GM18907 (cell line): ENCODE results near the gene MCM3AP.

ENCODE experiments used
- ATAC-seq: cut with Tn5 transposase; IDR thresholded peaks from one replicate; pipeline ENCODE4 v1.9.1; 2021; ENCODE audit warnings: mild to moderate bottlenecking, moderate library complexity; ENCODE audit not compliant: unreplicated experiment

Gene MCM3AP

GRCh38 chr21:46274797-46275390, 10.5 kb downstream of the MCM3AP start:
- ATAC-seq: no peak

- ATAC-seq: no peak
These were observed 12.1 kb downstream of the MCM3AP start for GRCh38 chr21:46273341-46273740.

- ATAC-seq: no peak
These were observed 15.9 kb downstream of the MCM3AP start for GRCh38 chr21:46269466-46269865.

GRCh38 chr21:46268371-46268770, 17.0 kb downstream of the MCM3AP start:
- no peak for ATAC-seq

DNA sequence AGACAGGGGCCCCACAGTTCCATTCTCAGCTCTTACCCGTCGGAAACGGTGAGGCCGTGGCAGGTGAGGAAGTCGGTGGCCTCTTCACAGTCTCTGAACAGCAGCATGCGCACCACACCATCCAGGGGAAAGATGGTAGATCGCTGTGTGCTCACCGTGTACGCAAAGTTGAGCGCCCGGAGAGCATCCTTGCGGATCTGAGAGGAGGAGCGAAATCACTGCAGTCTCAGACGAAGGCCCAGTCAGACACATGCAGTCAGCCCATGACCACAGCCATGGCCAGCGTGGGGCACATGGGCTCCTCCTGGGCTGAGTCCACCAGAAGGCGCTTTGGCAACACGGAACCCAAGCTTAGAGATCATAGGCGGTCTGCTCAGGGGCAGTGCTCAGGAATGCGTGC, 18.5 kb downstream of the MCM3AP start:
- ATAC-seq: no peak

- ATAC-seq: no peak
These were observed 19.5 kb downstream of the MCM3AP start for GRCh38 chr21:46265736-46266525.

GRCh38 chr21:46264690-46265144, 20.7 kb downstream of the MCM3AP start:
- ATAC-seq: no peak

DNA sequence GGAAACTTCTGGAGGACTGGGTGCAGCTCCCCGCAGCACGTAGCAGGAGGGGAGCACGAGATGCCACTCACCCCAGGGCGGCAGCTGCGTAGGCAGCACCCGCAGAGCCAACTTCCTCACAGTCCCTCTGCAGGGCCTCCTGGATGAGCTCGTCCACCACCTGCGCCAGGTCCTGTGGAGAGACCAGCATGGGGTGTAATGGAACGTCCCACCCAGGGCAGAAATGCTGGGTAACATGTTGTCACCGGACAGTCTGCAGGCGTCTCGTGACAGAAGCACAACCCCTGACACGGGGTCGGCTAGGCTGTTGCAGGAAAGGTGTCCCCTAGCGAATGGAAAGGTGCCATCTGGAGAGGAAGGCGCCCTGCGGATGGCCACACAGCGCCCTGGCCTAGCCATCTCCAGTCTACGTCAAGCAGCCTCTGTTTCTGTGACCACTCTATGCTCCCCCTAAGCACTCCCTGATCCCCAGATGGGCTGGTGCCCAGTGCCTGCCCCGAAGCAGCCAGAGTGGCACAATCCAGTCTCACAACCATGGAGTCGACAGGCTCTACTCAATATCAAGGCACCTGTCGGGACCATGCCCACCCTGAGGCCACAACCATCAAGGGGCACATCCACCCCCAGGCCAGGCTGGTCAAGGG, 21.2 kb downstream of the MCM3AP start:
- ATAC-seq: no peak

DNA sequence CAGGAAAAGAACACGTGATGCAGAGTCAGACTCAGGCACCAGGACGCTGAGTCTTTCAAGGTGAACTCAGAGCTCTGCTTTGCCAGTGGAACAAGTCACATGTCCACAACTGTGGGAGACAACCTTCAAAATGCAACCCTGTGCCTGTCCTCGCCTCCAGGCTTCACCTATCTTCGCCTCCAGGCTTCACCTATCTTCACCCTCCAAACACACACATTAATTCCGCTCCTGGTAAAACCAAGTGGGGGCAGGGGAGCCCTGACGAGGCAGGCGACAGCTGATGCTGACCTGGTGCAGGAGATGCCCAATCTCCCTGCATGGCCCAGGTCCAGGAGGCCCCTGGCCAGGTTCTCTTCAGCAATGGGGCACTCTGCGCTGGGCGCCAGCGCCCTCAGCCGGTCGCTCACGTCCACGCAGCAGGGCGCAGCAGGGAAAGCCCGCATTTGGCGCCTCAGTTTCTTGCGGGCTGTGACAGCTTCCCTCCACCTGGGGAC, 28.9 kb downstream of the MCM3AP start:
- ATAC-seq: no peak

DNA sequence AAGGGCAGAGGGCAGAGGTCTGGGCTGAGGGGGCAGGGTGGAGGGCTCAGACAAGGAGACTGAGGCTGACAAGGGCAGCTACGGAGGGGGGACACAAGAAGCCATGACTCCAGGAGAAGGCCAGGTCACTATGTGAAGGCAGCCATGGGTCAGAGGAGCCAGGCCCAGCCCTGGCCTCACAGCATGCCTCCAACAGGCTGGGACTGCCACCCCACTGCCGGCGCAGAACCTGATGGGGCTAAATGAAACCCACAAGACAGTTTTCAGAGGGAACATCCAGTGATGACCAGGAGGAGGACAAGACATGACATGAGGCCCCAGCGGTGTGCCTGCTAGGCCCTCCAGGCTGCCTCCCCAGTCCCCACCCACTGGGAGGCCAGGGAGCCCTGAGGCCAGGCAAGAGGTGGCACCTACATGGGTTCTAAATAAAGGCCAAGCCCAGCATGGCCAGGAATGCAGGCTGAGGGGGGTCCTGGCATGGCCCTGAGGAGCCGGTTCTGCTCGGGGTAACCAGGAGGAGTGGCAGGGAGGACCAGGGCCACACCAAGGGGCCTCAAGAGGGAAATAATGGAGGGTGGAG, 29.6 kb downstream of the MCM3AP start:
- ATAC-seq: no peak

DNA sequence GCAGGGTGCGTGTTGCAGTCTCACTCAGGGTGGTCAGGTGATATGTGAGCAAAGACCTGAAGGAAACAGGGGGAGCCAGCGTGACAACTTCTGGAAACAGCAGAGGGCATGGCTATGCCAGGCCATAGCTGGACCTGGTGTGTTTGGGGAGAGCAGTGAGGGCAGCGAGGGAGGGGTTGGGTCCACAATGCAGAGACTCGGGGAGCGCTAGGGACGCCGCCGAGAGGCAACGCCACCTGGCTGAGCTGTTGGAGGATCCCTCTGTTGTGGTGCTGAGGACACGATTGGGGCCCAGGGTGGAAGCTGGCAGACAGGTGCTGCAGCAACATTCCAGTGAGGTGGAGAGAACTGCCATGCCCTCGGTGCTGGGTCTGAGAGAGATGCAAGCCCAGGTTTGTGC, 30.2 kb downstream of the MCM3AP start:
- ATAC-seq: no peak

GRCh38 chr21:46254208-46254975, 31.0 kb downstream of the MCM3AP start:
- peak; percentile 54 for ATAC-seq

GRCh38 chr21:46253610-46254124, 31.7 kb downstream of the MCM3AP start:
- peak; percentile 68 for ATAC-seq

- ATAC-seq: no peak
These were observed 32.6 kb downstream of the MCM3AP start for GRCh38 chr21:46252840-46253239.

GRCh38 chr21:46250146-46250725, 35.2 kb downstream of the MCM3AP start:
- no peak for ATAC-seq

DNA sequence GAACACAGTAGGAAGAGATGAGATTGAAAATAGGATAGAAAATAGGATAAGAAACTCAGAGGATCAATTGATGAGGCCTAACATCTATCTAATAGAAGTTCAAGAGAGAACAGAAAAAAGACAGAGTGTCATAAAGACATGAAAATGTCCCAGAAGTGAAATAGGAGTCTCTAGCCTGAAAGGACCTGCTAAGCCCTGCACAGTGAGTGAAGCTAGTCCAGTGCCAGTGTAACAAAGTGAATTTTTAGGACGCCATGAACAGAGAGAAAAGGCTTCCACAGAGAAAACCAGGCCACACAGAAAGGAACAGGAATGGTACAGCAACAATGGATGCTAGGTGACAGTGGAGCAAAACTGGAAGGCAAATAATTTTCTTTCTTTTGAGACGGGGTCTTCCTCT, 36.6 kb downstream of the MCM3AP start:
- no peak for ATAC-seq

DNA sequence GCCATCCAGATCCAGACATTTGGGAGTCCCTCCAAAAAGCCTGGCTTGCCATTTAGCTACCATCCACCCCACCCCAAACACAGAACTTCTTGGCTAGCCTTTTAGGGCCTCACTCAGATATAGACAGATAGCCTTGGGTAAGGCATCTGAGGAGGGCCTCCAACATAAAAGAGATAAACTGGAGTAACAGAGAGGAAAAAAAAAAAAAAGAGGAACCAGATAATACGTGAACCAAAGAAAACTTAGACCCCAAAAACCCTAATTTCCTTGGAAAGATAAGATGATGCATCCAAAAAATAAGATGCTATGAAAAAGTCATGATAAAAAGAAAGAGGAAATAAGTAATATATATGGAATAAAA, 37.0 kb downstream of the MCM3AP start:
- ATAC-seq: no peak

GRCh38 chr21:46247699-46248421, 37.6 kb downstream of the MCM3AP start:
- ATAC-seq: no peak

GRCh38 chr21:46246345-46246744, 39.1 kb downstream of the MCM3AP start:
- no peak for ATAC-seq
